ENCODE measurements around the gene PLEKHB2.

The PLEKHB2 gene

DNA sequence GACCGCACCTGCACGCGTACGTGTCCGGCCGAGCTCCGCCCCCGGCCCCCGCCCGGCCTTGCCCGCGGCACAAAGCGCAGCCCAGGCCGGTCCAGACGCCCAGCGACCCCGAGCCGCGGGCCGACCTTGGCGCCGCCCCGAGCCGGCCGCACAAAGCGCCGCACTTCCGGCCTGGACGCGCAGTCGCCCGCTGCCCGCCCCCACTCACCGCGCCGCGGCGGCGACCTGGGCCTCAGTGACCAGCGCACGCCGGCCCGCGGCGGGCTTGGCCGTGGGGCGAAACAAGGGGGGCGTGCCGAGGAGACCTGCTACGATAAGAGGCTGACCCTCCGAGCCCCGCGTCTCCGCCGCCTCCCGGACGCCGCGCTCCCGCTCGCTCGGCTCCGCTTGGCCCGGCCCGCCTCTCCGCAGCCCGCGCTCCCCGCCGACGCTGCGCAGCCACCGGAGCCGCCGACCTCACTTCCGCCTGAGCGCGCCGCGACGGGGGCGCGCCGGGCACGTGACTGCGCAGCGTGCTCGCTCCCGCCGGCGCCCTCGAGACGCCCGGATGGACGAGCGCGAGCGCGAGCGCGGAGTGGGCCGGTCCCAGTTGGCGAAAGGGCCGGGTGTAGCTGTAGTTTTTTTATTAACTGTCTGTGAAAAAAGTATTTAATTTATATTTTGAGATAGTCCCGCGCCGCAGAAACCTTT, 12.0 kb upstream of the PLEKHB2 start, which contains the start of gene FAM168B:
FAM168B (minus strand) TSS at position 455 of the 690 bp plus-strand sequence. CDS start 10,814 bp downstream, outside the sequence.
- DNase-seq (ENCODE audit: insufficient read length, low spot score), result peak; percentile 91
- TF ChIP-seq PAX5 (IDR thresholded peaks at IDR 0.05; ENCODE audit: insufficient read depth, low read length, severe bottlenecking) (peak; percentile 95), POLR2AphosphoS5 (IDR thresholded peaks at IDR 0.05; ENCODE audit: low read depth, low read length) (0 out of 2 replicates have a peak, but pooled peaks have one; percentile 41), POLR2A (IDR thresholded peaks at IDR 0.05; ENCODE audit: low read depth, low read length) (peak; percentile 62), TAF1 (IDR thresholded peaks at IDR 0.05; ENCODE audit: low read depth, low read length) (peak; percentile 22; the same call in 1 of the 2 replicates), SPI1 (IDR thresholded peaks at IDR 0.05; ENCODE audit: low read depth, low read length) (peak; percentile 42; the same call in 1 of the 2 replicates), POU2F2 (IDR thresholded peaks at IDR 0.05; ENCODE audit: low read depth, low read length) (no peak)
- FAIRE-seq, result peak; percentile 100

DNA sequence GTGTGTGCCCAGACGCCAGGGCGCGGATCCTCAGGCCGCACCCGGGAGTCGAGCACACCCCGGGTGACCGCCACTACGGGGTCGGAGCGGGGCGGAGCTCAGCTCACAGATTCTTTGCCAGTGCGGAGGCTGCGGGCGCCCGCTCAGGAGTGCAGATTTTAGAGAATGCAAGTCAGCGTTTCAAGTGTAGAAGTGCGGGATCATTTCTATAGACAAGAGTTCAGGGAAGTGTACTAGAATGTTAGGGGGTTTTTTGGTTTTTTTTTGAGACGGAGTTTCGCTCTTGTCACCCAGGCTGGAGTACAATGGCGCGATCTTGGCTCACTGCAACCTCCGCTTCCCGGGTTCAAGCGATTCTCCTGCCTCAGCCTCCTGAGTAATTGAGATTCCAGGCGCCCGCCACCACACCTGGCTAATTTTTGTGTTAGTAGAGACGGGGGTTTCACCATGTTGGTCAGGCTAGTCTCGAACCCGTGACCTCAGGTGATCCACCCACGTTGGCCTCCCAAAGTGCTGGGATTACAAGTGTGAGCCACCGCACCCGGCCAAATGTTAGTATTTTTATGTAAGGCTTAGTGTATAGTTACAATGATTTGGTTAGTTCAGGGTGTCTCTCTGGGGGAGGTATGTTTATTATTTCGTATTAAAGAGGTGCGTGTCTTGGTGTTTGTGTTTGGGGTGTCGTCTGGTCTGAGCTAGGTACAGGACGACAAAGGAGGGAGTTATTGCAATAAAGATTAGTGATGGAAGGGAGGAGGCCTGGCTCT, 11.3 kb upstream of the PLEKHB2 start:
- peak; percentile 46 for DNase-seq (ENCODE audit: insufficient read length, low spot score)
- TF ChIP-seq POLR2AphosphoS5 (IDR thresholded peaks at IDR 0.05; ENCODE audit: low read depth, low read length), result no peak
- TF ChIP-seq POLR2A (IDR thresholded peaks at IDR 0.05; ENCODE audit: low read depth, low read length), result 0 out of 2 replicates have a peak, but pooled peaks have one; percentile 8
- TF ChIP-seq TAF1 (IDR thresholded peaks at IDR 0.05; ENCODE audit: low read depth, low read length), result no peak; the same call in 1 of the 2 replicates
- FAIRE-seq, result no peak

DNA sequence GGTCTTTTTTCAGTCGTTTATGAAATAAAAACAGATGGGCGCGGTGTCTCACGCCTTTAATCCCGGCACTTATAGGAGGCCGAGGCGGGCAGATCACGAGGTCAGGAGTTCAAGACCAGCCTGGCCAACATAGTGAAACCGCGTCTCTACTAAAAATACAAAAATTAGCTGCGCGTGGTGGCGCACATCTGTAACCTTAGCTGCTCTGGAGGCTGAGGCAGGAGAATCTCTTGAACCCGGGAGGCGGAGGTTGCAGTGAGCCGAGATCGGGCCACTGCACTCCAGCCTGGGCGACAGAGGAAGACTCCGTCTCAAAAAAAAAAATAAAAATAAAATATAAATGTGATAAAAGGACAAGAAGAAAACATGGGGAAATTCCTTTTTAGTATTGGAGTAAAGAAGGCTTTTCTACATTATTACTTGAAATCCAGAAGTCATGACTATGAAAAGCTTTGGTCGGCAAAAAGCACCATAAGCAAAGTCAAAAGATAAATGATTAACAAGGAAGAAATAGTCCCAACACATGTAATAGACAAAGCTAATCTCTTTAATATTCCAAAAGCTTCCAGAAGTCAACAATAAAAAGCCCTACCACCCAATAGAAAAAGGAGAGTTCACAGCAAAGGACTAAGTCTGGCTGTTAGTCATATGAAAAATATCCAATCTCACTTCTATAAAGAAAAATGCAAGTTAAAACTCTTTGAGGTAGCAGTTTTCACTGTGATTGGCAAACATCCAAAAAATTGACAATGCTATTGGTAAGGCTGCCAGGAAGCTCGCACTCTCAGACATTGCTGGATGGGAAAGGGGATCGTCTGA, 10.5 kb upstream of the PLEKHB2 start:
- DNase-seq (ENCODE audit: insufficient read length, low spot score) (no peak), FAIRE-seq (peak; percentile 16)
- TF ChIP-seq SPI1 (IDR thresholded peaks at IDR 0.05; ENCODE audit: low read depth, low read length), result no peak
- TF ChIP-seq PAX5 (IDR thresholded peaks at IDR 0.05; ENCODE audit: insufficient read depth, low read length, severe bottlenecking), result no peak
- TF ChIP-seq TAF1 (IDR thresholded peaks at IDR 0.05; ENCODE audit: low read depth, low read length), result no peak
- TF ChIP-seq POLR2A (IDR thresholded peaks at IDR 0.05; ENCODE audit: low read depth, low read length), result no peak
- no peak for TF ChIP-seq POLR2AphosphoS5 (IDR thresholded peaks at IDR 0.05; ENCODE audit: low read depth, low read length)
- TF ChIP-seq POU2F2 (IDR thresholded peaks at IDR 0.05; ENCODE audit: low read depth, low read length), result no peak

DNA sequence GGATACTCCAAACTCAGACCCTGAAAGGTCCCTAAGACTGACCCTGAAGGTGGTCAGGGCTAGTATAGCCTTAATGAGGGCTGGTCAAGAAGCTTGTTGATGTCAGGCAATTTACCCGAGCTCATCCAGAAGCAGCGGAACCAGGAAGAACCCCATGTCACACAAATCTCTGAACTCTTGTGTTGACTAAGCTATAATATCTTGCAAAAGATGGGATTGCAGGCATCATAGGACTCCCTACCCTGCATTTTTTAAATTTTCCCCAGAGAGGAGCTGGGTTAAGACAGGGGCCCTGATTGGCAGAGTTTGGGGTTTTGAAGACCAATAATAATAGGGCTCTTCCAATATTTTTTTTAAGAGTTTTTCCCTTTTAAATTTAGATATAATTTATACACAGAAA, 2.0 kb upstream of the PLEKHB2 start:
- no peak for DNase-seq (ENCODE audit: insufficient read length, low spot score)
- no peak for TF ChIP-seq TAF1 (IDR thresholded peaks at IDR 0.05; ENCODE audit: low read depth, low read length)
- no peak for TF ChIP-seq POU2F2 (IDR thresholded peaks at IDR 0.05; ENCODE audit: low read depth, low read length)
- no peak for TF ChIP-seq SPI1 (IDR thresholded peaks at IDR 0.05; ENCODE audit: low read depth, low read length)
- TF ChIP-seq POLR2AphosphoS5 (IDR thresholded peaks at IDR 0.05; ENCODE audit: low read depth, low read length), result no peak
- no peak for TF ChIP-seq POLR2A (IDR thresholded peaks at IDR 0.05; ENCODE audit: low read depth, low read length)
- TF ChIP-seq PAX5 (IDR thresholded peaks at IDR 0.05; ENCODE audit: insufficient read depth, low read length, severe bottlenecking), result no peak
- no peak for FAIRE-seq

DNA sequence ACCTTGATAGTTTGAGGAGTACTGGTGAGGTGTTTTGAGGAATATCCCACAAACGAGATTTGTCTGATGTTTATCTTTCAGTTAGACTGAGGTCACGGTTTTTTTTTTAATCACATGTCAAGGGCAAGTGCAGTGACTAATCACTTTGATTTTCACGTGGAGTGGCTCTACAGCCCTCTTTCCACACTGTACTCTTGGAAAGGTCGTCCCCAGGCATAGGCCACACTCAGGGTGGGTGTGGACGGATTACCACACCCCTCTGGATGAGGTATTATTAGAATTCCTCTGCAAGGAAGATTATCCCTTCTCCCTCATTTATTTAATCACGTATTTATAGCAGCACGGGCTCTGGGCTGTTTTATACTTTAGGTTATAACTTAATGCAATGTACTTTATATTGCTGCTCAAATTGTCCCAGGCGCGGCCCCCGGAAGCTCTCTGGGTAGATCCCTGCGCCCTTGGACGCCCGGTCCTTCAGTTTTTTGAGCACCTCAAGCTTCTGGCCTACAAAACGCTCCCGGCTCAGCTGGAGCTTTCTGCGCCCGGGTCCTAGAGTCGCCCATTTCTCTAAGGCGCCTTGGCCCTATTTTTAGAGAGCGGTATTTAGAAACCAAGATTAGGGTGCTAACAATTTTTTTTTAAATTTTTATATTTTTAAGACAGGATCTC, 515 bp upstream of the PLEKHB2 start:
- DNase-seq (ENCODE audit: insufficient read length, low spot score) (peak; percentile 54), FAIRE-seq (no peak)
- TF ChIP-seq TAF1 (IDR thresholded peaks at IDR 0.05; ENCODE audit: low read depth, low read length), result no peak
- no peak; the same call in 1 of the 2 replicates for TF ChIP-seq POLR2AphosphoS5 (IDR thresholded peaks at IDR 0.05; ENCODE audit: low read depth, low read length)
- TF ChIP-seq POLR2A (IDR thresholded peaks at IDR 0.05; ENCODE audit: low read depth, low read length), result peak; percentile 29; the same call in 1 of the 2 replicates
- no peak for TF ChIP-seq POU2F2 (IDR thresholded peaks at IDR 0.05; ENCODE audit: low read depth, low read length)

DNA sequence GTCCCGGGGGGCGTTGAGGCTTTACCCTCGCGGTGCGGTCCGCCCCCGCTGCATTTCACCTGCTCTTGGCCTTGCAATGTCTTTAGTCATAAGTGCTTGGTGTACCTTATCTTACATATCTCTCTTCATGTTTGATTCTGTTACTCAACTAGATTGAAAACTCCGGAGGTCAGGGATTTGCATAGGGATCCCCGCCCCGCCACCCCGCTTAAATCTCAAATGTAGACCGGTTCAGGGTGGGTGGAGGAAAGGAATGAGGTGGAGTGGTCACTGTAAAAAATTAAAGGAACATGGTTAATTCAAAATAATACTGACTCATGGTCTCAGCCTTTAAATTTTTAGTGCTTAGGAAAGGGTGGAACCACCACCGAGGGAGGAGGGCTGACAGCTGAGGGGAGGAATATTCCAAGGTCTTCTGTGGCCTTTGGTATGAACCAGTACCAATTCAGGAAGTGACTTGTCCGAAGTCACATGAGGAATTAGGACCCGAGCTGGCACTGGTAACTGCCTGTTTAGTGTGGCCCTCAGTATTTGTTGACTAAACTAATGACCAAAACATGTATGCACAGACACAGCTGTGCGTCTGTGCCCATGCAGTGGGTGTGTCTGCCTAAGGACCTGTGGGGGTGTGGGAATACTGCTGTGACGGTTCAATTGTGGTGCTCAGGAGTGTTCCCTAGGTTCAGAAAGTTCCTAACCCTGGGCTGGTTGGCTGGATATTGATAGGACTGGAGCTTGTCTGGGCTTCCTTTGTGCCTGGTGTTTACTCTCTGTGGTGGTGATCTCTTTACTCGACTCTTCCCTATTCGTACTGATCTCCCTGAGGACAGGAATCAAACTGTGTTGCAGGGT, 1.0 kb downstream of the PLEKHB2 start:
- TF ChIP-seq PAX5 (IDR thresholded peaks at IDR 0.05; ENCODE audit: insufficient read depth, low read length, severe bottlenecking) (no peak), POU2F2 (IDR thresholded peaks at IDR 0.05; ENCODE audit: low read depth, low read length) (peak; percentile 87; the same call in 1 of the 2 replicates), TAF1 (IDR thresholded peaks at IDR 0.05; ENCODE audit: low read depth, low read length) (no peak), SPI1 (IDR thresholded peaks at IDR 0.05; ENCODE audit: low read depth, low read length) (peak; percentile 66), POLR2A (IDR thresholded peaks at IDR 0.05; ENCODE audit: low read depth, low read length) (peak; percentile 14; the same call in 1 of the 2 replicates), POLR2AphosphoS5 (IDR thresholded peaks at IDR 0.05; ENCODE audit: low read depth, low read length) (no peak)
- FAIRE-seq (peak; percentile 48), DNase-seq (ENCODE audit: insufficient read length, low spot score) (no peak)

DNA sequence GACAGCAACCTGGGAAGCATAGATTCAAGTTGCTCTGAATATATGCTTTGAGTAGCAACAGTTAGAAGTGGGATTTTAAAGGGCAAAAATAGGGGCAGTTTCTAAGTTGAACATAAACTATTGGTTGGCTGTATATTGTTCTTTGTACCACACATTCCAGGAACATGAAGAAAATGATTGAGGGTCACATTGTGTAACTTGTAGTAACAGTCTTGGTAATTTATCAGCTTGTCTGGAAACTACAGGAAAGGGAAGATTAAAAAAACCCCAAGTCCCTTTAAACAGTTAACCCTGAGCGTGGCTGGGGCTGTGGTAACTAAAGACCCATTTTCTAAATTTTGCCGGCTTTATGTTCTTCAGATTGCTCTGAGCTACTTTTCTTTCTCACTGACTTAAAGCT, 7.4 kb downstream of the PLEKHB2 start:
- TF ChIP-seq TAF1 (IDR thresholded peaks at IDR 0.05; ENCODE audit: low read depth, low read length), result no peak
- no peak for TF ChIP-seq POLR2A (IDR thresholded peaks at IDR 0.05; ENCODE audit: low read depth, low read length)
- TF ChIP-seq POLR2AphosphoS5 (IDR thresholded peaks at IDR 0.05; ENCODE audit: low read depth, low read length), result no peak
- TF ChIP-seq SPI1 (IDR thresholded peaks at IDR 0.05; ENCODE audit: low read depth, low read length), result no peak
- no peak for TF ChIP-seq POU2F2 (IDR thresholded peaks at IDR 0.05; ENCODE audit: low read depth, low read length)
- no peak for TF ChIP-seq PAX5 (IDR thresholded peaks at IDR 0.05; ENCODE audit: insufficient read depth, low read length, severe bottlenecking)
- FAIRE-seq (no peak), DNase-seq (ENCODE audit: insufficient read length, low spot score) (no peak)
